ENCODE results near the gene KRTAP12-3. TPM values are rescaled to one million over a fixed set of nuclear protein-coding genes. Genes with fewer than 3 reads are reported as not detected.

The KRTAP12-3 gene

GRCh38 chr21:44702111-44702972 lies 44.6 kb downstream of the KRTAP12-3 start:
- peaks cover 87% of the 10 kb centered on the region for H3K27me3 ChIP-seq (ENCODE audit: control insufficient read depth, insufficient read depth, low read length)
- H3K4me2 ChIP-seq (ENCODE audit: low read length), result no peak overlapping the region
- H3K36me3 ChIP-seq (ENCODE audit: insufficient read depth, low read length), result no peaks in the 10 kb centered on the region
- H3K9me3 ChIP-seq (replicated peaks; ENCODE audit: low read length), result no peaks in the 10 kb centered on the region
- no peak overlapping the region for H3K9ac ChIP-seq (ENCODE audit: low read depth, low read length)
- no peak overlapping the region for H3K4me3 ChIP-seq (ENCODE audit: low read length)
- H3K4me1 ChIP-seq (ENCODE audit: control insufficient read depth, insufficient read depth, low read length), result no peaks in the 10 kb centered on the region

- no peaks in the 10 kb centered on the region for H3K9me3 ChIP-seq (replicated peaks; ENCODE audit: low read length)
- H3K4me1 ChIP-seq (ENCODE audit: control insufficient read depth, insufficient read depth, low read length), result no peaks in the 10 kb centered on the region
- peaks cover 87% of the 10 kb centered on the region for H3K27me3 ChIP-seq (ENCODE audit: control insufficient read depth, insufficient read depth, low read length)
- no peak overlapping the region for H3K4me3 ChIP-seq (ENCODE audit: low read length)
- H3K36me3 ChIP-seq (ENCODE audit: insufficient read depth, low read length), result no peaks in the 10 kb centered on the region
- no peak overlapping the region for H3K9ac ChIP-seq (ENCODE audit: low read depth, low read length)
- H3K4me2 ChIP-seq (ENCODE audit: low read length), result no peak overlapping the region
Observed at GRCh38 chr21:44702973-44703730, 45.4 kb downstream of the KRTAP12-3 start.

- no peak overlapping the region for H3K9ac ChIP-seq (ENCODE audit: low read depth, low read length)
- no peak overlapping the region for H3K4me2 ChIP-seq (ENCODE audit: low read length)
- H3K4me1 ChIP-seq (ENCODE audit: control insufficient read depth, insufficient read depth, low read length), result no peaks in the 10 kb centered on the region
- H3K27me3 ChIP-seq (ENCODE audit: control insufficient read depth, insufficient read depth, low read length), result peaks cover 87% of the 10 kb centered on the region
- no peaks in the 10 kb centered on the region for H3K9me3 ChIP-seq (replicated peaks; ENCODE audit: low read length)
- no peak overlapping the region for H3K4me3 ChIP-seq (ENCODE audit: low read length)
- H3K36me3 ChIP-seq (ENCODE audit: insufficient read depth, low read length), result no peaks in the 10 kb centered on the region
Observed at GRCh38 chr21:44703731-44704635, 46.3 kb downstream of the KRTAP12-3 start.

DNA sequence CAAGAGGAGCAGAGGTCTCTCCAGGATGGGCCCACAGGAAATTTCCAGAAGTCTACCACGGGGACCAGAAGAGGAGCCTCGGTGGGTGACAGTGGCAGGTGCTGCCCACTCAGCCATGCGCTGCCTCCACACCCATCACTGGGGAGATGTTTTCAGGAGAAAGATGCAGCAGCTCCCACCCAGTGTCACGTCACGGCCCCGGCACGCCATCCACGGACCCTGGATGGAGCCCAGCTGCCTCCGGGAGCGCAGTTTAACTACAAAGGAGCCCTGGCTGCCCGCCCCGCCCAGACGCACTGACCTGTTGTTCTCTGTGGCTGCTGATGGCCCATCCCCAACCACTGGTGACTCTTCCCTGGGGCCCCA lies 46.9 kb downstream of the KRTAP12-3 start:
- peaks cover 89% of the 10 kb centered on the region for H3K27me3 ChIP-seq (ENCODE audit: control insufficient read depth, insufficient read depth, low read length)
- H3K4me3 ChIP-seq (ENCODE audit: low read length), result no peak overlapping the region
- no peak overlapping the region for H3K9ac ChIP-seq (ENCODE audit: low read depth, low read length)
- H3K36me3 ChIP-seq (ENCODE audit: insufficient read depth, low read length), result no peaks in the 10 kb centered on the region
- no peak overlapping the region for H3K4me2 ChIP-seq (ENCODE audit: low read length)
- no peaks in the 10 kb centered on the region for H3K4me1 ChIP-seq (ENCODE audit: control insufficient read depth, insufficient read depth, low read length)
- no peaks in the 10 kb centered on the region for H3K9me3 ChIP-seq (replicated peaks; ENCODE audit: low read length)

GRCh38 chr21:44706026-44706705 lies 48.4 kb downstream of the KRTAP12-3 start:
- no peaks in the 10 kb centered on the region for H3K4me1 ChIP-seq (ENCODE audit: control insufficient read depth, insufficient read depth, low read length)
- no peak overlapping the region for H3K4me3 ChIP-seq (ENCODE audit: low read length)
- no peaks in the 10 kb centered on the region for H3K36me3 ChIP-seq (ENCODE audit: insufficient read depth, low read length)
- H3K4me2 ChIP-seq (ENCODE audit: low read length), result no peak overlapping the region
- H3K9me3 ChIP-seq (replicated peaks; ENCODE audit: low read length), result no peaks in the 10 kb centered on the region
- H3K9ac ChIP-seq (ENCODE audit: low read depth, low read length), result no peak overlapping the region
- H3K27me3 ChIP-seq (ENCODE audit: control insufficient read depth, insufficient read depth, low read length), result peaks cover 88% of the 10 kb centered on the region

GRCh38 chr21:44706706-44707581 lies 49.2 kb downstream of the KRTAP12-3 start:
- Histone ChIP-seq H3K4me3 (ENCODE audit: low read length) (no peak overlapping the region), H3K9me3 (replicated peaks; ENCODE audit: low read length) (no peaks in the 10 kb centered on the region), H3K27me3 (ENCODE audit: control insufficient read depth, insufficient read depth, low read length) (peaks cover 87% of the 10 kb centered on the region), H3K4me1 (ENCODE audit: control insufficient read depth, insufficient read depth, low read length) (no peaks in the 10 kb centered on the region), H3K4me2 (ENCODE audit: low read length) (no peak overlapping the region), H3K36me3 (ENCODE audit: insufficient read depth, low read length) (no peaks in the 10 kb centered on the region), H3K9ac (ENCODE audit: low read depth, low read length) (no peak overlapping the region)

Small RNAs within 50 kb of the gene (small RNA-seq; reads per million reads assigned to genes)
- gene KRTAP12-6P, result not detected
